Skin epidermis (tissue), 12 donors: ENCODE results near the gene KEAP1.
"Not testable (repeated sequence)": the region's sequence is repeated elsewhere in the genome, so short reads cannot be mapped to it uniquely, and the experiment has no call there.

Source experiments
- H3K27ac ChIP-seq, 21 experiments: fragments of 200-600 bp; sonication (generic) in 11 of 21; one replicate each; pipeline ENCODE4 v1.5.0; 2020; ENCODE audit warnings: mild to moderate bottlenecking in 3 of 21, inconsistent platforms in 2 of 21, moderate library complexity in 2 of 21
- H3K4me3 ChIP-seq, 7 experiments: fragments of 200-600 bp; sonication (generic) in 2 of 7; one replicate each; pipeline ENCODE4 v1.5.0; 2020; ENCODE audit warnings: inconsistent platforms in 2 of 7, mild to moderate bottlenecking in 2 of 7, moderate library complexity in 1 of 7

KEAP1 gene

DNA sequence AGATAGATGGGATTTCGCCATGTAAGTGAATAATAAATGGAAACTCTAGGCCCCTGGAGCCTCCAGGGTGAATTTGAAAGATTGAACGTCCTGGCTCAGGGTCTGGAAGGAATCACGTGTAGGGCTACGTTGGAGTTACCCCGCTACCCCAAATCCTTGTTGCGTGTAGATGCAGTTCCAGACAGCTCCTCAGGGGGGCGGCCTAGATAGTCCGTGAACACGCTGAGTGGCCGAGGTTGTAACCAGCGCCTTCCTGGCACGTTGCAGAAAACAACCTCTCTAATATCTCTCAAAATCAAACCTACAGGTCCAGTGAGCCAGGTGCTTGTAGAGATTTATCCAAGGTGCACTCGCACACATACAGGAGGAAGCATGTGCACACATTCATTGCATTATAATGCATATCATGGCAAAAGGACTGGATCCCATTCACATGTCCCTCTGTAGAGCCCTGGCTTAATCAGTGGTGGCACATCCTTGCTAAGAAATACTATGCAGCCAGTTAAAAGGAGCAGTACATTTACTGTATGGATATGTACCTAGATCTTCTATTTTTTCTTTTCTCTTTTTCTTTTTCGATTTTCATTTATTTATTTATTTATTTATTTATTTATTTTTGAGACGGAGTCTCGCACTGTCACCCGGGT, 2.5 kb upstream of the KEAP1 start:
- H3K27ac ChIP-seq: no peak overlapping the region
- no peak overlapping the region for H3K4me3 ChIP-seq

DNA sequence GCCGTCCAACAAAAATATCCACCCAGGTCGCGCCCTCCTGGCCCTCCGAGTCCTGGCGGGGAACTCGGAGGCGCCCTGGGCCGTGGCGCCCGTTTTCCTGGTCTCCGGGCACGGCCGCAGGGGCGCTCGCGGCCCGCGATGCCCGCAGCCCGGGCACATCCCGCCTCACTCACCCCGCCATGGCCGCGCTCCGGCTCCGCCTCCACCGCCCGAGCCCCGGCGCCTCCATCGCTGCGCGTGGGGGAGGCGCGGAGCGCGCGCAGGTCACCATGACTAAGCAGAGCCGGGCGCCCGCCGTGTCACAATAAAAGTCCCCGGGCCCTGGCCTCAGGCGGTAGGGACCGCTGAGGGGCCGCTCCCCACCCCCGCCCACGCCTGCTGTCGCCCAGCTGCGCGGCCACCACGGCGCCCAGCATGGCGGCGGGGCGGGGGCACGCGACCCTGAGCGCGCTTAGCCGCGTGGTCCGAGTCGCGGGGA, 593 bp downstream of the KEAP1 start:
- H3K4me3 ChIP-seq: peak overlapping the region; percentile 62 to 92 (median 87)

DNA sequence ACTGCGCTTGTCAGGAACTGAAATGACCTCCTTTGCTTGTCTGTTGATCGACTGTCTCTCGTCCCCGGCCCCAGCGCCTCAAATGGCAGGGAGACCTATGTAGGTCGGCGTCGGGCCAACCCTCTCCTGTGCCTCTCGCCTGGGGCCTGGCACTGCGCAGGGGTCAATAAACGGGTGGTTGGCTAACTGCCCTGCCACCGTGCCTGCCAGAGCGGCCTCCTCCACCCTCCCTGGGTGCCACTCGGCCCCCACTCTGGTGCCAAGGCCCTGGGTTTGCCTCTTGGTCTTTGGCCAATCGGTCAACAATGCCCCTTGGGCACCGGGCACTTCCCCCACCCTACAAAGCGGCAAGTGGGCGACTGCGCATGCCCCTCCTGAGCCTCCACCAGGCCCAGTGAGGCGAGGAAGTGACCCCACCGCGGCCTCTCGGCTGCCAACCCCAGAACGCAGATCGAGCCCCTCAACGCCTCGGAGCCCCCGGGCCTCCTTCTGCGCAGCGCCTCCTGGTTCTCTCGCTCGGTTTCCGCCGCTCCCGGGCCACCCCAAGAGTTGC, 1.1 kb downstream of the KEAP1 start:
- H3K4me3 ChIP-seq: peak overlapping the region; percentile 62 to 92 (median 87)
- H3K27ac ChIP-seq: peak overlapping the region; percentile 95 to 100 (median 98)

More for the DNA sequence above, 593 bp downstream of the KEAP1 start:
- H3K27ac ChIP-seq: peak overlapping the region; percentile 95 to 100 (median 98)

DNA sequence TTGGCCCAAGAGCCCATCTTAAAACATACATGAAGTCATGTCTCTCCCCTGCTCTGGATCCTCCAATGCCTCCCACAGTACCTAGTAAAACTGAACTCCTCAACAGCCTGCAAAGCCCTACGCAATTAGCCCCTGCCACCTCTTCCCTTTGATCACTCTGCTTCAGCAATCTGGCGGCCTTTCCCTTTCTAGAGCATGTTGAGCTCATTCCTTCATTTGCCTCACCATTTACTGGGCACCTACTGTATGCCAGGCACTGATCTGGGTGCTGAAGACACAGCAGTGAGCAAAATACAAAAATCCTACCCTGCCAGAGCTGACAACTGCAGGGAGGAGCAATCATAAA, 2.9 kb downstream of the KEAP1 start:
- no peak overlapping the region for H3K4me3 ChIP-seq
- no peak overlapping the region for H3K27ac ChIP-seq

DNA sequence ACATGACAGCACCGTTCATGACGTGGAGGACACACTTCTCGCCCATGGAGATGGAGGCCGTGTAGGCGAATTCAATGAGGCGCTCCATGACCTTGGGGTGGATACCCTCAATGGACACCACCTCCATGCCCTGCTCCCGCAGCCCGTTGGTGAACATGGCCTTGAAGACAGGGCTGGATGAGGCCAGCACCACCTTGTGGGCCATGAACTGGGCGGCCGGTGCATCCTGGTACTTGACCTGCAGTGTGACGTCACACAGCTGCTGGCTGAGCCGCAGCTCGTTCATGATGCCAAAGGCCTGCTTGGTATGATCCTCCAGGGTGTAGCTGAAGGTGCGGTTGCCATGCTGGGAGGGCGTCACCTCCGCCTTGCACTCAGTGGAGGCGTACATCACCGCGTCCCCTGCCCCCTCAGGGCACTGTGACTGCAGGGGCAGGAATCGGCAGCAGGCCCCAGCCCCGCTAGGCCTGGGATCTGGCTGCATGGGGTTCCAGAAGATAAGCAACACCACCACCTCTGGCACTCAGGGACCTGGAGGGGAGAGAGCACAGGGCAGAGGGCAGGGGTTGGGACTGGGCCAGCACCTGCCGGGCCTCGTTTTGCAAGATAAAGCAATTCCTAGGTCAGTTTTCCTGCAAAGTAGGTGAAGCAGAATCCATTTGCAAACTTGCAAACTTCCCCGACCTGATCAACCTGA, 3.5 kb downstream of the KEAP1 start:
- H3K27ac ChIP-seq: peak overlapping the region in 1 of 21 experiments; percentile 8

DNA sequence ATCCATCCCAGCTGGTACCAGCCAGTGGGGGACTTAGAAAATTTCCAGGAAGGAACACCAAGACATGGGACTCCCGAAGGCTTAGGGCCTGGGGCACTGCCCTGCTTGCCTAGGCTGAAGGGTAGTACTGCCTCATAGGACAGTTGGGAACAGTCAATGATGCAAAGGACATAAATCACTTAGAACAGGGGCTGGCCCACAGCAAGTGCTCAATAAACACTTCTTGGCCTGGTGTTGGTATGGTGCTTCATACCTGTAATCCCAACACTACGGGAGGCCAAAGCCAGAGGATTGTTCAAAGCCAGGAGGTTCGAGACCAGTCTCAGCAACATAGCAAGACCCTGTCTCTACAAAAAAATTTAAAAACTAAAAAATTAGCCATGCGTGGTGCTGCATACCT, 5.8 kb downstream of the KEAP1 start:
- H3K4me3 ChIP-seq: no peak overlapping the region

More for the DNA sequence above, 3.5 kb downstream of the KEAP1 start:
- no peak overlapping the region for H3K4me3 ChIP-seq

DNA sequence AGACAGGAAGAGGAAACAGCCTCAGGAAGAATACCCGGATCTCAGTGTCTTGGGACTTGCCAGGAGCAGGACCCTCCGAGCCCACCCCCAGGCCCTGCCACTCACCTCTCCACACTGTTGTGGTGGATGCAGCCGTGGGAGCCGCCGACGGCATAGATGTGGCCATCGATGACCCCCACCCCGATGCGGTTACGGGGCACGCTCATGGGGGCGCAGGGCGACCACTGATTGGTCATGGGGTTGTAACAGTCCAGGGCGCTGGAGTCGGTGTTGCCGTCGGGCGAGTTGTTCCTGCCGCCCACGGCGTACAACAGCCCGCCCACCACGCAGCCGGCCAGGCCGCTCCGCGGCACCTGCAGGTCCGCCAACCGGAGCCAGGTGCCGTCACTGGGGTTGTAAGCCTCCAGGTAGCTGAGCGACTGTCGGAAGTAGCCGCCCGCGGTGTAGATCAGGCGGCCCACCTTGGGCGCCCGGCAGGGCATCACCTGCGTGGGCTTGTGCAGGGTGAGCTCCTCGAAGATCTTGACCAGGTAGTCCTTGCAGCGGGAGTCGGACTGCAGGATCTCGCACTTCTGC, 11.6 kb downstream of the KEAP1 start:
- no peak overlapping the region for H3K27ac ChIP-seq
- H3K4me3 ChIP-seq: no peak overlapping the region

More for the DNA sequence above, 5.8 kb downstream of the KEAP1 start:
- no peak overlapping the region for H3K27ac ChIP-seq

DNA sequence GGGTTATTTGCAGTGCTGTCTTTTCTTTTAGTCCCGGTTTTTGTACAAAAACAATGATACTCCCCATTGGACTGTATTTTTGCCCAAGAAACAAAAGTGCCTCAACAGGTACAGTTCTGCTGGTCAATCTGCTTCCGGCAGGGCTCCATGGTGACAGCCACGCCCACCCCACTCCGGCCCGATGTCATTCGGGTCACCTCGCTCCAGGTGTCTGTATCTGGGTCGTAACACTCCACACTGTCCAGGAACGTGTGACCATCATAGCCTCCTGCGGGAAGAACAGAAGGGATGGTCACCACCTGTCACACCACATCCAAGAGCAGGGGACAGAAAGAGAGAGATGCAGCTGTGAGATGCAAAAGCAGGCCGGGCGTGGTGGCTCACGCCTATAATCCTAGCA, 16.6 kb downstream of the KEAP1 start:
- H3K4me3 ChIP-seq: no peak overlapping the region
- peak overlapping the region in 3 of 21 experiments; percentile 0 to 24 (median 5) for H3K27ac ChIP-seq

DNA sequence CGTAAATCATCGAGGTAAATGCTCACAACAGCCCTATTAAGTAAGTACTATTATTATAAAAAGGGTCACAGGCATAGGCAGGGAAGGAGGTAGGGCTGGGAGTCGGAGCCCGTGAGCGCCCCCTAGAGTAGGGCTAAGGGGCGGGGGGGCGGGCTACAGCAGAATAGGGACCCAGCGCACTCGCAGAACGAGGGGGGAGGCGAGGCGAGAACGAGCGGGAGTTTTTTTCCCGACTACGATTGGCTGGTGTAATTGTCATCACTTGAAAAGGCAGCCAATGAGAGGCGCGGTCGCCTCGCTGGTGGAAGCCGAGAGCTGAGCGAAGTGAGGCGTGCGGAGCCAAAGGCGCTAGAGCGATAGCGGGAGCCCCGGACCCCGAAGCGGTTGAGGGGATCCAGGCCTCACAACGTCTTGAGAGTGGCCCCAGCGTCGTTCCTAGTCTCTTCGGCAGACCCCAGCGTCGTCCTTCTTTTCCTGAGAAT, 24.2 kb downstream of the KEAP1 start:
- Histone ChIP-seq H3K27ac (peak overlapping the region in 12 of 21 experiments; percentile 2 to 65 (median 30)), H3K4me3 (peak overlapping the region in 6 of 7 experiments; percentile 17 to 42 (median 20))

DNA sequence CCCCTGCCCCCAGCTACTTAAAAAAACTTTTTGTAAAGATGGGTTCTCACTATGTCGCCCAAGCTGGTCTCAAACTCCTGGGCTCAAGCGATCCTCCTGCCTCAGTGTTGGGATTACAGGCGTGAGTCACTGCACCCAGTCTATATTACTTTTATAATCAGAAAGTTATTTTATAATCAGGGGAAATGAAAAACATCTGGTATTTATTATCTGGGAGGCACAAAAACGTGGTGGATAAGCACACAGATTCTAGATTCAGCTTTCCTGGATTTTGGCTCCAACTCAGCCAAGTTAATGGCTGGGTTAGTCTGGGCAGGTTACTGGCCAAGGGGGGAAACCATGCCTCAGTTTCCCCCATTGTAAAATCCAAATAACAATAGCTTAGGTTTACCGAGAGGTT, 24.7 kb downstream of the KEAP1 start:
- Histone ChIP-seq H3K27ac (no peak overlapping the region), H3K4me3 (peak overlapping the region in 2 of 7 experiments; percentile 21 to 33)

DNA sequence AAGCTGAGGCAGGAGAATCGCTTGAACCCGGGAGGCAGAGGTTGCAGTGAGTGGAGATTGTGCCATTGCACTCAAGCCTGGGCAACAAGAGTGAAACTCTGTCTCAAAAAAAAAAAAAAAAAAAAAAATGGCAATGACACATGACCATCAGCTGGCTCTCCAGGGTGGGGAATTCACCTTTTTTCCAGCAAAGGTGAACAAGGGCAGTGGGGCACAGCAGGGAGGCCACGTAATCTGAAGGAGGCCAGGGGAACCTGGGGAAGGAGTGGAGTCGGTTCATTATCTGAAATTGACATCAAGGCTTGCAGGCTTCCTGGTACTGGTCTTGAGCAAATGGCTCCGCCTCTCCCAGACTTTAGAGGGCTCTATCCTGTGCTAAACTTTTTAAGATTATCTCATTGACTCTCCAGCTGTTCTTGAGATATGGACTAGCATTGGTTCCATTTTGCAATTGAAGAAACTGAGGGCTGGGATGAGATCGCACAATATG, 28.1 kb downstream of the KEAP1 start:
- Histone ChIP-seq H3K4me3 (no peak overlapping the region), H3K27ac (no peak overlapping the region)

DNA sequence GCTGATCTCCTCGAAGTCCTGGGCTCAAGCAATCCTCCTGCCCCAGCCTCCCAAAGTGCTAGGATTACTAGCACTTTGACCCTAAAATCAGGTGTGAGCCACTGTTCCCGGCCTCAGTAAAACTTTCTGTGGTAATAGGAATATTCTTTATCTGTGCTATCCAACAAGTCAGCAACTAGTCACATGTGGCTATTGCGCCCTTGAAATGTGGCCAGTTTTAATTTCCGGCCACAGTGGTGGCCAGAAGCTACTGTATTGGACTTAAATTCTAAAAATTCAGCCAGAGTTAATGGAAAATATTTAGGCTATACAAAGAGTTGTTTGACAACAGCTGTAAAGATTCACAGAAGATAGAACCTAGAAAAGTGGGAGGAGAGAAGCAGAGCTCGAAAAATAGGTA, 30.0 kb downstream of the KEAP1 start:
- Histone ChIP-seq H3K4me3 (no peak overlapping the region), H3K27ac (no peak overlapping the region)

DNA sequence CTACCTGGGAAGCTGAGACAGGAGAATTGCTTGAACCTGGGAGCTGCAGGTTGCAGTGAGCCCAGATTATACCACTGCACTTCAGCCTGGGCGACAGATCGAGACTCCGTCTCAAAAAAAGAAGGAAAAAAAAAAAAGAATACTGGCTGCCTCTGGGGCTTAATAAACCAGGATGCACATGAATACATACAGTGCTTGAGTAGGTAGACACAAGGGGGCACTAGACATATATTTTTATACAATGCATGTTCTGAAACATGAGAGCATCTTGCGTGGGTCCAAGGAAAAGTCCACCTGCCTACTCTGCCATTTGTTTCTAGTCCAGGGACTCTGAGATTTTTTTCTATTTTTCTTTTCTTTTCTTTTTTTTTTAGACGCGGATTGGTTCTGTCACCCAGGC, 31.2 kb downstream of the KEAP1 start:
- Histone ChIP-seq H3K4me3 (no peak overlapping the region), H3K27ac (no peak overlapping the region)

DNA sequence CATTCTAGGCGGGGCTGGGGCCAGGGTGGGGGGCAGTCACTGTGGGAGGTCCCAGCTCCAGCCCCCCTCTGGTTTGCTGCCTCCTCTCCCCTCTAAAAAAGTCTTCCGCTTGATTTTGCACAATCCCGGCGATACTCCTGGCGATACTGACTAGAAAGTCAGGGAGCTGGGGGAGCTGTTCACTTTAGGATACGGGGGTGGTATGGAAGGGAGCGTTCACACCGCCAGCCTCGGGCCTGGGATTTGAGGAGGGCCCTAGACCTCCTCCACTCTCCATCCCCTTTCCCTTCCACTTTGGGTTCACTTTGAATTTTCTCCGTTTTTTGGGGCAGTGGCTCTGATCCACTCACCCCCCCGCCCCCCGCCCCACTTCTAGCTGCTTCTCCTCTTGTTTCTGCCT, 35.0 kb downstream of the KEAP1 start:
- no peak overlapping the region for H3K4me3 ChIP-seq
- H3K27ac ChIP-seq: no peak overlapping the region

DNA sequence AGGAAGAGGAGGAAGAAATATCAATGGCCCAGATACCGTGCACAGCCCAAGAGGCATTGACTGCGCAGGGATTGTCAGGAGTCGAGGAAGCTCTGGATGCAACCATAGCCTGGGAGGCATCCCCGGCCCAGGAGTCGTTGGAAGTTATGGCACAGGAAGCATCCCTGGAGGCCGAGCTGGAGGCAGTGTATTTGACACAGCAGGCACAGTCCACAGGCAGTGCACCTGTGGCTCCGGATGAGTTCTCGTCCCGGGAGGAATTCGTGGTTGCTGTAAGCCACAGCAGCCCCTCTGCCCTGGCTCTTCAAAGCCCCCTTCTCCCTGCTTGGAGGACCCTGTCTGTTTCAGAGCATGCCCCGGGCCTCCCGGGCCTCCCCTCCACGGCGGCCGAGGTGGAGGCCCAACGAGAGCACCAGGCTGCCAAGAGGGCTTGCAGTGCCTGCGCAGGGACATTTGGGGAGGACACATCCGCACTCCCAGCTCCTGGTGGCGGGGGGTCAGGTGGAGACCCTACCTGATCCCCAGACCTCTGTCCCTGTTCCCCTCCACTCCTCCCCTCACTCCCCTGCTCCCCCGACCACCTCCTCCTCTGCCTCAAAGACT, 36.0 kb downstream of the KEAP1 start:
- H3K4me3 ChIP-seq: no peak overlapping the region
- H3K27ac ChIP-seq: no peak overlapping the region

DNA sequence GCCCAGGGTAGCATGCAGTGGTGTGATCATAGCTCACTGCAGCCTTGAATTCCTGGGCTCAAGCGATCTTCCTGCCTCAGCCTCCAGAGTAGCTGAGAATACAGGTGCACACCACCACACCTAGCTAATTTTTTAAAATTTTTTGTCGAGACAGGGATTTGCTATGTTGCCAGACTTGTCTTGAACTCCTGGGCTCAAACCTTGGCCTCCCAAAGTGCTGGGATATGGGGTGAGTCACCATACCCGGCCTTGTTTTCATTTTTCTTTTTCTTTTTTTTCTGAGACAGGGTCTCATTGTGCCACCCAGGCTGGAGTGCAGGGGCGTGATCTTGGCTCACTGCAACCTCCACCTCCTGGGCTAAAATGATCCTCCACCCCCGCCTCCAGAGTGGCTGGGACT, 38.7 kb downstream of the KEAP1 start:
- Histone ChIP-seq H3K4me3 (no peak overlapping the region), H3K27ac (no peak overlapping the region)

DNA sequence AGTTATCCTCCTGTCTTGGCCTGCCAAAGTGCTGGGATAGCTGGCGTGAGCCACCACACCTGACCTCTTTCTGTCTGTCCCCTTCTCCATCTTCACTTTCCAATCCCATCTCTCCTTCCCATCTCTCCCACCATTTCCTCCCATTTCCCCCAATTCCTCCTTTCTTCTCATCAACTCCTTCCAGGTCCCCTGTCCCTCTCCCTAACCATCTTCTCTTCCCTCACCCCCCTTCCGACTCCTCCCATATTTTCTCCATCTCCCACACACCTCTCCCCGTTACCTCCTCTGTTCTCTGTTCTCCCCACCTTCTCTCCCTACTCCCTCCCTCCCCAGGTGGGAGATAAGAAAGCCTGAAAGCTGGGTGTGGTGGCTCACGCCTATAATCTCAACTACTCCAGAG, 40.6 kb downstream of the KEAP1 start:
- Histone ChIP-seq H3K27ac (no peak overlapping the region), H3K4me3 (no peak overlapping the region)

DNA sequence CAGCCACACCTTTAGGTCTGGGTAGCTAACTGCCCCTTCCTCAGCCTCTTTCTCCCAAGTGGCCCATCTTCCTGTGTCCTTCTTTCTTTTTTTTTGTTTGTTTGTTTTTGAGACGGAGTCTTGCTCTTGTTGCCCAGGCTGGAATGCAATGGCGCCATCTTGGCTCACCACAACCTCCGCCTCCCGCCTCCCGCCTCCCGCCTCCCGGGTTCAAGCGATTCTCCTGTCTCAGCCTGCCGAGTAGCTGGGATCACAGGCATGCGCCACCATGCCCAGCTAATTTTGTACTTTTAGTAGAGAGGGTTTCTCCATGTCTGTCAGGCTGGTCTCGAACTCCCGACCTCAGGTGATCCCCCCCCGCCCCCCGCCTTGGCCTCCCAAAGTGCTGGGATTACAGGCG, 41.1 kb downstream of the KEAP1 start:
- H3K4me3 ChIP-seq: peak overlapping the region in 3 of 7 experiments; percentile 10 to 42 (median 33)
- H3K27ac ChIP-seq: not testable (repeated sequence)

DNA sequence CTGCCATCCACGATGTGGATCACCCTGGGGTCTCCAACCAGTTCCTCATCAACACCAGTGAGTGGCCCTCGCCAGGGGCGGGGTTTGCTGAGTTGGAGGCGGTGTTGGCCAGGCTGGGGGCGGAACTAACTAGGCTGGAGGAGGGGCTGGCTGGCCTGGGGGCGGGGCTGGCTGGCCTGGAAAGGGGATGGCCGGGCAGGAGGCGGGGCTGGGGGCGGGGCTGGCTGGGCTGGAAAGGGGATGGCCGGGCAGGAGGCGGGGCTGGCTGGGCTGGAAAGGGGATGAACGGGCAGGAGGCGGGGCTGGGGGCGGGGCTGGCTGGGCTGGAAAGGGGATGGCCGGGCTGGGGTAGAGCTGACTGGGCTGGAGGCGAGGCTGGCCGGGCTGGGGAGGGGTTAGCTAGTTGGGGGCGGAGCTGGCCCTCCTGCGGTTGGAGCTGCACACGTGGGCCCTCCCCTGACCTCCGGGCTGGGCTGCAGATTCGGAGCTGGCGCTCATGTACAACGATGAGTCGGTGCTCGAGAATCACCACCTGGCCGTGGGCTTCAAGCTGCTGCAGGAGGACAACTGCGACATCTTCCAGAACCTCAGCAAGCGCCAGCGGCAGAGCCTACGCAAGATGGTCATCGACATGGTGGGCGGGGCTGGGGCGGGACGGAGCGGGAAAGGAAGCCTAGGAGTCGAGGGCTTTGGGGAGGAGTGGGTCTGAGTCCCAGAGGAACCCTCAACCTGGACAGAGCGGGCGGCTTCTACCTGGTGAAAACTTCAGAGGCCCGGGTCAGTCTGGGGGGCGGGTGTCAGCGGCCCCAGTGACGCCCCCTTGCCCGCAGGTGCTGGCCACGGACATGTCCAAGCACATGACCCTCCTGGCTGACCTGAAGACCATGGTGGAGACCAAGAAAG, 41.9 kb downstream of the KEAP1 start:
- Histone ChIP-seq H3K4me3 (peak overlapping the region; percentile 2 to 42 (median 20)), H3K27ac (peak overlapping the region in 2 of 21 experiments; percentile 6 to 30)
